ENCODE results near the gene ARV1.
"Not testable (repeated sequence)": the region's sequence is repeated elsewhere in the genome, so short reads cannot be mapped to it uniquely, and the experiment has no call there.

Gene ARV1

DNA sequence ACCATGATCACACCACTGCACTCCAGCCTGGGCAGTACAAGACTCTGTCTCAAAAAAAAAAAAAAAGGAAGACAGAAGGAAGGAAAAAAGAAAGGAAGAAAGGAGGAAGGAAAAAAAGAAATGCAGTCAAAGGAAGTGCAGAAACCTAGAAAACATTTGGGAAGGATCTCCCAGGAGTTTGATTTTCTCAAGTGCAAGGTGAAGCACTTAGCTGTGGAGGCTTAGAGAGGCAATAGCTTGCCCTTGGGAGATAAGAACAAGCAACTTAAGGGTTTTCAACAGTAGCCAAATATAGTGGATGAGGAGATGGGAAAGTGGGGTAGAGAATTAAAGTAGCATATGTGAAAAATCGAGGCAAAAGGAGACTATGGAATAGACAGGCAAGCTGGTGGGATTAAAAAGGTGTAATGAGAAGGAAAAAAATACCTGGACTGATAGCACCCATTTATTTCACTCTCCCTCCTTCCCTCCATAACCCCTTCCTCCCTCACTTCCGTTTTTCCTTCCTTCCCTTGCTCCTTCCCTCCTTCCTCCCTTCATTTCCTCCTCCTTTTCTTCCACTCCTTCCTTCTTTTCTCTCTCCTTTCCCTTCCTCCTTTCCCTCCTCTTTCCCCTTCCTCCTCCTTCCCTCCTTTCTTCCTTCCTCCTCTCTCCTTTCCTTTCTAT lies 68.0 kb downstream of the ARV1 start:
- TF ChIP-seq, protein P1, sequence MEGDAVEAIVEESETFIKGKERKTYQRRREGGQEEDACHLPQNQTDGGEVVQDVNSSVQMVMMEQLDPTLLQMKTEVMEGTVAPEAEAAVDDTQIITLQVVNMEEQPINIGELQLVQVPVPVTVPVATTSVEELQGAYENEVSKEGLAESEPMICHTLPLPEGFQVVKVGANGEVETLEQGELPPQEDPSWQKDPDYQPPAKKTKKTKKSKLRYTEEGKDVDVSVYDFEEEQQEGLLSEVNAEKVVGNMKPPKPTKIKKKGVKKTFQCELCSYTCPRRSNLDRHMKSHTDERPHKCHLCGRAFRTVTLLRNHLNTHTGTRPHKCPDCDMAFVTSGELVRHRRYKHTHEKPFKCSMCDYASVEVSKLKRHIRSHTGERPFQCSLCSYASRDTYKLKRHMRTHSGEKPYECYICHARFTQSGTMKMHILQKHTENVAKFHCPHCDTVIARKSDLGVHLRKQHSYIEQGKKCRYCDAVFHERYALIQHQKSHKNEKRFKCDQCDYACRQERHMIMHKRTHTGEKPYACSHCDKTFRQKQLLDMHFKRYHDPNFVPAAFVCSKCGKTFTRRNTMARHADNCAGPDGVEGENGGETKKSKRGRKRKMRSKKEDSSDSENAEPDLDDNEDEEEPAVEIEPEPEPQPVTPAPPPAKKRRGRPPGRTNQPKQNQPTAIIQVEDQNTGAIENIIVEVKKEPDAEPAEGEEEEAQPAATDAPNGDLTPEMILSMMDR (IDR thresholded peaks at IDR 0.05; ENCODE audit: low read depth, low read length): no peak
- H3K4me3 ChIP-seq (ENCODE audit: low read depth, low read length): no peak overlapping the region
- in situ Hi-C loops (cut with HindIII; ENCODE audit: low sequenced_read_pairs): no loop called here
- DNase-seq (ENCODE audit: low read depth, low spot score): no peak

DNA sequence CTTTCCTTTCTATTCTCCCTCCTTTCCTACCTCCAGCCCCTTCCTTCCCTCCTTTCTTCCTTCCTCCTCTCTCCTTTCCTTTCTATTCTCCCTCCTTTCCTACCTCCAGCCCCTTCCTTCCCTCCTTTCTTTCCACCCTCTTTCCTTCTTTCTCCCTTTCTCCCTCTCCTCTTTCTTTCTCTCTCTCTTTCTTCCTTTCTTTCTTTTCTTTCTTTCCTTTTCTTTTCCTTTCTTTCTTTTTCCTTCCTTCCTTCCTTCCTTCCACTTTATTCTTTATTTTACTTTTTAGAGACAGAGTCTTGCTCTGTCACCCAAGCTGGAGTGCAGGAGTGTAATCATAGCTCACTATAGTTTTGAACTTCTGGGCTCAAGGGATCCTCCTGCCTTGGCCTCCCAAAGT lies 68.6 kb downstream of the ARV1 start:
- DNase-seq (ENCODE audit: low read depth, low spot score); in situ Hi-C loops (cut with HindIII; ENCODE audit: low sequenced_read_pairs): not testable (repeated sequence)

DNA sequence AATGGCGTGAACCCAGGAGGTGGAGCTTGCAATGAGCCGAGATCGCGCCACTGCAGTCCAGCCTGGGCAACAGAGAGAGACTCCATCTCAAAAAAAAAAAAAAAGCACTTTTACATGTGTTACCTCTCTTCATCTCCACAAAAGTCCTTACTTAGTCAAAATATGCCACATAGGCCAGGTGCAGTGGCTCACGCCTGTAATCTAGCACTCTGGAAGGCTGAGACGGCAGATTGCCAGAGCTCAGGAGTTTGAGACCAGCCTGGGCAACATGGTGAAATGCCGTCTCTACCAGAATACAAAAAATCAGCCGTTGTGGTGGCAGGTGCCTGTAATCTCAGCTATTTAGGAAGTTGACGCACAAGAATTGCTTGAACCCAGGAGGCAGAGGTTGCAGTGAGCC lies 69.5 kb downstream of the ARV1 start:
- H3K4me3 ChIP-seq (ENCODE audit: low read depth, low read length); DNase-seq (ENCODE audit: low read depth, low spot score); in situ Hi-C loops (cut with HindIII; ENCODE audit: low sequenced_read_pairs): not testable (repeated sequence)

More for the DNA sequence above, 68.6 kb downstream of the ARV1 start:
- H3K4me3 ChIP-seq (ENCODE audit: low read depth, low read length): not testable (repeated sequence)

DNA sequence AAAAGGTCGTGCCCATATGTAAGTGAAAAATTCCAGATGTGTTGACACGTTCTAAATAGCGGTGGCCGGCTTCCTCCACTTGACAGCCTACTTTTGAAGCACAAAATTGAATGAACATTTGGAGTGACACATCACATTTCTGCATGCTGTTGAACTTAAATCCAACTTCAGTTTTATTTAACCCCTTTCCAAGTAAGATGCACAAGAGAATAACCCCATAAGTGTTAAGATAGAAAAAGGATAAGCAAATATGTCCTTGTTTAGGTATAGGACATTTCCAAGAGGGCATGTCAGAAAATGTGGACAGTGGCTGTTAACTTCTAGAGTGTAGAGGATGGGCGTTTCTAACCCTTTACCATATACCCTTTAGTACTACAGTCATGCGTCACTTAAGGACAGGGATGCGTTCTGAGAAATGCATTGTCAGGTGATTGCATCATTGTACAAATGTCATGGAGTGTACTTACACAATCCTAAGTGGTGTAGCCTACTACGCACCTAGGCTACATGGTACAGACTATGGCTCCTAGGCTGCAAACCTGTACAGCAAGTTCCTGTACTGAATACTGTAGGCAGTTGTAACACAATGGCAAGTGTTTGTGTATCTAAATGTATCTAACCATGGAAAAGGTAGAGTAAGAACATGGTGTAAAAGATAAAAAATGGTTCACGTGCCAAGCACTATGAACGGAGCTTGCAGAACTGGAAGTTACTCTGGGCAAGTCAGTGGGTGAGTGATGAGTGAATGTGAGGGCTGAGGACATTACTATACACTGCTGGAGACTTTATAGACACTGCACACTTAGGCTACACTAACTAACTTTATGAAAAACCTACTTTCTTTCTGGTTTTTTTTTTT lies 70.5 kb downstream of the ARV1 start:
- in situ Hi-C loops (cut with HindIII; ENCODE audit: low sequenced_read_pairs): no loop called here
- DNase-seq (ENCODE audit: low read depth, low spot score): no peak
- TF ChIP-seq, protein P1 (IDR thresholded peaks at IDR 0.05; ENCODE audit: low read depth, low read length): no peak
- H3K4me3 ChIP-seq (ENCODE audit: low read depth, low read length): no peak overlapping the region
